CD4-positive, alpha-beta T cell treated with Interleukin-10 for 1 hour (primary cell): ENCODE measurements around the gene FBL.

ENCODE experiments used
- DNase-seq: peaks from one replicate; pipeline ENCODE4 v3.0.0-alpha.2; 2020

FBL gene

GRCh38 chr19:39840492-39840891 lies 5.7 kb downstream of the FBL start:
- DNase-seq, result no peak

GRCh38 chr19:39839678-39840327 lies 6.4 kb downstream of the FBL start:
- DNase-seq, result no peak

GRCh38 chr19:39838569-39838968 lies 7.6 kb downstream of the FBL start:
- no peak for DNase-seq

- DNase-seq, result no peak
Observed at GRCh38 chr19:39837978-39838377, 8.2 kb downstream of the FBL start.

GRCh38 chr19:39834287-39834841 lies 11.8 kb downstream of the FBL start:
- no peak for DNase-seq

- peak; percentile 99 for DNase-seq
Observed at GRCh38 chr19:39833464-39834286, 12.5 kb downstream of the FBL start, which contains the start of gene DYRK1B. Gene DYRK1B, minus strand, starts transcription at chr19:39834162. Its CDS starts 2,295 bp downstream, at chr19:39831867.

GRCh38 chr19:39833160-39833463 lies 13.1 kb downstream of the FBL start:
- DNase-seq, result no peak

GRCh38 chr19:39832341-39833083 lies 13.7 kb downstream of the FBL start:
- peak; percentile 33 for DNase-seq

- DNase-seq, result no peak
Observed at GRCh38 chr19:39831679-39832078, 14.5 kb downstream of the FBL start.

- DNase-seq, result no peak
Observed at GRCh38 chr19:39830847-39831246, 15.3 kb downstream of the FBL start.

- no peak for DNase-seq
Observed at GRCh38 chr19:39830406-39830805, 15.8 kb downstream of the FBL start.

GRCh38 chr19:39829702-39830275 lies 16.4 kb downstream of the FBL start:
- no peak for DNase-seq

GRCh38 chr19:39828654-39829032 lies 17.5 kb downstream of the FBL start:
- DNase-seq, result no peak

GRCh38 chr19:39828015-39828653 lies 18.0 kb downstream of the FBL start:
- peak; percentile 51 for DNase-seq

- DNase-seq, result no peak
Observed at GRCh38 chr19:39827216-39827615, 19.0 kb downstream of the FBL start.

- no peak for DNase-seq
Observed at GRCh38 chr19:39826311-39826945, 19.8 kb downstream of the FBL start.

- DNase-seq, result no peak
Observed at GRCh38 chr19:39825531-39826076, 20.6 kb downstream of the FBL start.

- DNase-seq, result no peak
Observed at GRCh38 chr19:39825093-39825463, 21.1 kb downstream of the FBL start.

- peak; percentile 93 for DNase-seq
Observed at GRCh38 chr19:39824143-39825092, 21.8 kb downstream of the FBL start.

GRCh38 chr19:39823686-39824085 lies 22.5 kb downstream of the FBL start:
- DNase-seq, result no peak

- no peak for DNase-seq
Observed at GRCh38 chr19:39820696-39821095, 25.5 kb downstream of the FBL start.
